Measurements from ENCODE around the gene GRM7. TPM values are rescaled to one million over a fixed set of nuclear protein-coding genes. Genes with fewer than 3 reads are reported as not detected.

The GRM7 gene
- total RNA-seq, 1 experiment from 2014 or later: 0.28 TPM

GRCh38 chr3:7520059-7520458 is 659.1 kb downstream of the GRM7 start:
- Mint-ChIP-seq H3K9me3 (no peaks in the 10 kb centered on the region; a peak in 1 of 5 replicates), H3K4me1 (no peaks in the 10 kb centered on the region), H3K27me3 (ENCODE audit: low read depth) (no peaks in the 10 kb centered on the region), H3K4me3 (no peak overlapping the region), H3K27ac (no peak overlapping the region), H3K36me3 (ENCODE audit: insufficient read depth in 1 of 3, low read depth in 3 of 3) (peaks cover 0 to 5% (median 2%) of the 10 kb centered on the region in 3 experiments; a peak in 1 of 7 replicates)
- Histone ChIP-seq H2AK5ac (ENCODE audit: insufficient read length, low read length) (no peak overlapping the region), H3K4me2 (ENCODE audit: insufficient read depth, insufficient read length, low read length) (no peak overlapping the region), H3K9ac (ENCODE audit: extremely low read depth, insufficient read length, low read length) (no peak overlapping the region), H2AFZ (ENCODE audit: low read length) (no peak overlapping the region), H3K9me3 (ENCODE audit: control insufficient read depth, low read depth, low read length) (no peaks in the 10 kb centered on the region), H3K23ac (ENCODE audit: insufficient read length, low read depth, low read length) (no peak overlapping the region), H3K14ac (ENCODE audit: insufficient read depth, low read length) (no peak overlapping the region), H4K8ac (replicated peaks; ENCODE audit: insufficient read length, low read depth, low read length) (no peak overlapping the region), H2BK120ac (ENCODE audit: low read depth, low read length, poor library complexity, severe bottlenecking) (no peak overlapping the region), H3K4ac (ENCODE audit: low read depth, low read length) (no peak overlapping the region), H4K5ac (ENCODE audit: insufficient read length, low read depth, low read length) (no peak overlapping the region), H4K91ac (ENCODE audit: insufficient read length, low read depth, low read length) (no peak overlapping the region), H3K27ac (ENCODE audit: insufficient read length, low read depth, low read length) (no peak overlapping the region), H3K18ac (ENCODE audit: insufficient read length, low read depth, low read length) (no peak overlapping the region), H3K23me2 (ENCODE audit: insufficient read length, low read depth, low read length, poor library complexity, severe bottlenecking) (no peaks in the 10 kb centered on the region), H2BK12ac (ENCODE audit: insufficient read length, low read depth, low read length) (no peak overlapping the region), H3K27me3 (ENCODE audit: insufficient read depth, low read length) (no peaks in the 10 kb centered on the region), H4K20me1 (ENCODE audit: control insufficient read depth, insufficient read depth, insufficient read length) (no peaks in the 10 kb centered on the region), H2BK20ac (ENCODE audit: low read depth, low read length, poor library complexity, severe bottlenecking) (no peak overlapping the region), H2BK15ac (ENCODE audit: low read depth, low read length) (no peak overlapping the region), H2BK5ac (ENCODE audit: insufficient read length, low read length) (no peak overlapping the region), H3K4me1 (ENCODE audit: insufficient read depth, low read length) (no peaks in the 10 kb centered on the region), H3K79me1 (ENCODE audit: insufficient read depth, low read depth, low read length, poor library complexity, severe bottlenecking) (no peaks in the 10 kb centered on the region), H3K79me2 (ENCODE audit: insufficient read depth, low read length) (no peaks in the 10 kb centered on the region), H3T11ph (ENCODE audit: low read length) (no peak overlapping the region), H3K56ac (ENCODE audit: insufficient read length, low read depth, low read length) (no peak overlapping the region)
- no CpG with 5 or more reads among the region's 1 CpG for WGBS (ENCODE audit: extremely low coverage, insufficient read length, low lambda C conversion rate)
- TF ChIP-seq, protein P1, sequence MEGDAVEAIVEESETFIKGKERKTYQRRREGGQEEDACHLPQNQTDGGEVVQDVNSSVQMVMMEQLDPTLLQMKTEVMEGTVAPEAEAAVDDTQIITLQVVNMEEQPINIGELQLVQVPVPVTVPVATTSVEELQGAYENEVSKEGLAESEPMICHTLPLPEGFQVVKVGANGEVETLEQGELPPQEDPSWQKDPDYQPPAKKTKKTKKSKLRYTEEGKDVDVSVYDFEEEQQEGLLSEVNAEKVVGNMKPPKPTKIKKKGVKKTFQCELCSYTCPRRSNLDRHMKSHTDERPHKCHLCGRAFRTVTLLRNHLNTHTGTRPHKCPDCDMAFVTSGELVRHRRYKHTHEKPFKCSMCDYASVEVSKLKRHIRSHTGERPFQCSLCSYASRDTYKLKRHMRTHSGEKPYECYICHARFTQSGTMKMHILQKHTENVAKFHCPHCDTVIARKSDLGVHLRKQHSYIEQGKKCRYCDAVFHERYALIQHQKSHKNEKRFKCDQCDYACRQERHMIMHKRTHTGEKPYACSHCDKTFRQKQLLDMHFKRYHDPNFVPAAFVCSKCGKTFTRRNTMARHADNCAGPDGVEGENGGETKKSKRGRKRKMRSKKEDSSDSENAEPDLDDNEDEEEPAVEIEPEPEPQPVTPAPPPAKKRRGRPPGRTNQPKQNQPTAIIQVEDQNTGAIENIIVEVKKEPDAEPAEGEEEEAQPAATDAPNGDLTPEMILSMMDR (conservative IDR thresholded peaks at IDR 0.05): no peak
- no peak for DNase-seq
